ENCODE results near the gene NRCAM. TPM values are rescaled to one million over a fixed set of nuclear protein-coding genes. Genes with fewer than 3 reads are reported as not detected.

Gene NRCAM
- total RNA-seq, 4 donors from 2014 or later: 1.3 to 4.7 (median 2.2) TPM

DNA sequence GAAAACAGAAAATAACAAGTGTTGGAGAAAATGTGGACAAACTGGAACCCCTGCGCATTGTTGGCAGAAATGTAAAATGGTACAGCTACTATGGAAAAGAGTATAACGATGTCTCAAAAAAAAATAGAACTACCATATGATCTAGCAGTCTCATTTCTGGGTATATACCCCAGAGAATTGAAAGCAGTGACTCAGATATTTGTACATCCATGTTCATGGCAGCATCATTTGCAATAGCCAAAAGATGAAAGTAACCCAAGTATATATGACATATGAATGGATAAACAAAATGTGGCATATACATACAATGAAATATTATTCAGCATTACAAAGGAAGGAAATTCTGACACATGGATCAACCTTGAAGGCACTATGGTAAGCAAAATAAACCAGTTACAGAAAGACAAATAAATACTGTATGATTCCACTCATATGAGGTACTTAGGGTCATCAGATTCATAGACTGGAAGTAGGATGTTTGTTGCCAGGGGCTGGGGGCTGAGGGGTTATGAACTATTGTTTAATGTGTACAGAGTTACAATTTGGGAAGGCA is 4.9 kb downstream of the NRCAM start:
- no peak for ATAC-seq
- Histone ChIP-seq H3K4me1 (peaks cover 0 to 20% (median 11%) of the 10 kb centered on the region in 3 donors), H3K4me3 (no peak overlapping the region), H3K27me3 (peaks cover 32% of the 10 kb centered on the region), H3K36me3 (no peaks in the 10 kb centered on the region), H3K27ac (no peak overlapping the region), H3K9me3 (no peaks in the 10 kb centered on the region)
- TF ChIP-seq, protein P1, sequence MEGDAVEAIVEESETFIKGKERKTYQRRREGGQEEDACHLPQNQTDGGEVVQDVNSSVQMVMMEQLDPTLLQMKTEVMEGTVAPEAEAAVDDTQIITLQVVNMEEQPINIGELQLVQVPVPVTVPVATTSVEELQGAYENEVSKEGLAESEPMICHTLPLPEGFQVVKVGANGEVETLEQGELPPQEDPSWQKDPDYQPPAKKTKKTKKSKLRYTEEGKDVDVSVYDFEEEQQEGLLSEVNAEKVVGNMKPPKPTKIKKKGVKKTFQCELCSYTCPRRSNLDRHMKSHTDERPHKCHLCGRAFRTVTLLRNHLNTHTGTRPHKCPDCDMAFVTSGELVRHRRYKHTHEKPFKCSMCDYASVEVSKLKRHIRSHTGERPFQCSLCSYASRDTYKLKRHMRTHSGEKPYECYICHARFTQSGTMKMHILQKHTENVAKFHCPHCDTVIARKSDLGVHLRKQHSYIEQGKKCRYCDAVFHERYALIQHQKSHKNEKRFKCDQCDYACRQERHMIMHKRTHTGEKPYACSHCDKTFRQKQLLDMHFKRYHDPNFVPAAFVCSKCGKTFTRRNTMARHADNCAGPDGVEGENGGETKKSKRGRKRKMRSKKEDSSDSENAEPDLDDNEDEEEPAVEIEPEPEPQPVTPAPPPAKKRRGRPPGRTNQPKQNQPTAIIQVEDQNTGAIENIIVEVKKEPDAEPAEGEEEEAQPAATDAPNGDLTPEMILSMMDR (IDR thresholded peaks at IDR 0.05): no peak
- no peak for TF ChIP-seq POLR2A (IDR thresholded peaks at IDR 0.05)
- no peak for TF ChIP-seq POLR2AphosphoS5 (IDR thresholded peaks at IDR 0.05)
- TF ChIP-seq EP300 (IDR thresholded peaks at IDR 0.05): no peak
- 82 to 94% methylated on average over 2 of the region's 2 CpGs for WGBS, 2 donors (ENCODE audit: low coverage in 1 of 2)

DNA sequence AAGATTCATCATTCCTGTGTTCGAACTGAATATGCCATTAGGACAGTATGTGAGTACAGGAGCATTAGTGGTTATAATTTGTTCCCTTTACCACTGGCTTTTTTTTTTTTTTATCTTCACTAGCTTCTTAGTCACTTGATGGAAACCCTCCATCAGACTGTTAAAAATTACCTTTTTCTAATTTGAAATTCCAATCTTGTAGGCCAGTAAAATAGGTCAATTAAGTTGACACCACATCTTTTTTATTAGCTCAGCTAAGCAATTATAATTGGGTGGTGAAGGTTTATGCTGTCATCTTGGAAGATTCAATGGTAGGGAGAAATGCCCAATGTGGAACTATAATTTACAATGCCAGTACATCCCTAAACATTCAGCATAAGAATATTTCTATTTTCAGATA is 6.1 kb downstream of the NRCAM start:
- 88 to 100% methylated on average over 1 of the region's 1 CpG for WGBS, 2 donors (ENCODE audit: low coverage in 1 of 2)
- no peaks in the 10 kb centered on the region for H3K9me3 ChIP-seq
- TF ChIP-seq POLR2A (IDR thresholded peaks at IDR 0.05) (no peak), EP300 (IDR thresholded peaks at IDR 0.05) (no peak), POLR2AphosphoS5 (IDR thresholded peaks at IDR 0.05) (no peak)
- TF ChIP-seq, protein P1 (IDR thresholded peaks at IDR 0.05): no peak
- peaks cover 0 to 8% (median 2%) of the 10 kb centered on the region in 3 donors for H3K4me1 ChIP-seq
- H3K4me3 ChIP-seq: no peak overlapping the region
- peaks cover 20% of the 10 kb centered on the region for H3K27me3 ChIP-seq
- no peak overlapping the region for H3K27ac ChIP-seq
- no peaks in the 10 kb centered on the region for H3K36me3 ChIP-seq
- no peak for ATAC-seq

DNA sequence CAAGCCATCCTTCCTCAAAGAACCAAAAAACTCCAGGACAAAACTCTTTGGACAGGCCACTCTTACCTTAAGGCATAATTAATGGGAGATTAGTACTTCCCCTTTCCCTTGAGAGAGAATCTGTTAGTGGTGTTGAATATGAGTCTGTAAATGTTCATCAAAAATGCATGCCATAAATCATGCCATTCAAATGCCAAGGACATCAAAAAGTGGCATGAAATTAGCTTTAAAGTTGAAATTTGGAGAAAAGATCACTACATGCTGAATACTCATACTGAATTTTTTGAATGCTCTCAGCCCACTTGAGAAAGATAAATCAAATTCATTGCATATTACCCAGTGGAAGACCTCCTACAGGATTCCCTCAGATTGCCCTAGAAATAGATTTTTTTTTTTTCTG is 6.7 kb downstream of the NRCAM start:
- peaks cover 0 to 1% (median 0%) of the 10 kb centered on the region in 3 donors for H3K4me1 ChIP-seq
- peaks cover 14% of the 10 kb centered on the region for H3K27me3 ChIP-seq
- H3K9me3 ChIP-seq: no peaks in the 10 kb centered on the region
- TF ChIP-seq, protein P1 (IDR thresholded peaks at IDR 0.05): no peak
- no peak for TF ChIP-seq POLR2A (IDR thresholded peaks at IDR 0.05)
- no peak for TF ChIP-seq POLR2AphosphoS5 (IDR thresholded peaks at IDR 0.05)
- no peak for TF ChIP-seq EP300 (IDR thresholded peaks at IDR 0.05)
- H3K4me3 ChIP-seq: no peak overlapping the region
- no peak overlapping the region for H3K27ac ChIP-seq
- no peaks in the 10 kb centered on the region for H3K36me3 ChIP-seq
- no peak for ATAC-seq

DNA sequence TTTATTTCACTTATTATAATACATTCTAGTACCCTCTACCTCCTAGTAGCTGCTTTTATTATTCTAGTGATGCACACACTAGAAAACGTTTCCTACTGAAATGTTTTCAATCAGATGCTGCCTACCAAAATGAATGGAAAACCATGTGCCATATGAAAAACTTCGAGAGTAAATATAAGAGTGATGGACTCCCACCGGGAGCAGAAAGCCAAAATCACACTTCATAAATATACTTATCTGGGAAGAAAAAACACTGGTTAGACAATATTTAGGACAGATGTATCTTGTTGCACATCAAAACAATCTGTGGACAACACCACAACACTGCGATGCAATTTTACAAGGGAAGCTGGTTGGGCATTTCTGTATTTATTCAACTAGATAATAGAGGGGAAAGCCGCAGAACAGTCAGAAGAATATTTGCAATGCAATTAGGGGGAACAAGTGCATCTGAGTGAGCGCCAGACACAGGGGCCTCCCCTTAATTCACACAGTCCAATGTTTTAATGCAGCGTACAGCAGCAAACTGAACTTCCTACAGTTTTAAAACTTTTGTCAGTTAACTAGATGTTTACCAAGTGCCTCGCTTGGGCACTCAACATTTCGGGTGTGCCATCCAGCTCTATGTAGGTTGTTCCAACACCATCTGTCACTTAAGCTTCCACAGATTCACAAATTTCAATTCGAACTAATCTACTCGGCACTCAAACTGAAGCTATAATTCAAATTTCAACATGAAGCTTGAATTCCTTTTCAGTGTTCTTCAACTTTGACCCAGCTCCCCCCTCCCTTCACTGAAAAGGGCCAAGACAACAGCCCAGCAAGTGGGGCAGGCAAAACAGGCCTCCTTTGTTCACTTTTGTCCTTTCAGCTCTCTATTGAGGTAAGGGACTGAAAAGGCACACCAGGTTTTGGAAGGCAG is 7.4 kb downstream of the NRCAM start:
- Histone ChIP-seq H3K27me3 (peaks cover 9% of the 10 kb centered on the region), H3K36me3 (no peaks in the 10 kb centered on the region), H3K4me3 (no peak overlapping the region), H3K4me1 (no peaks in the 10 kb centered on the region), H3K27ac (no peak overlapping the region), H3K9me3 (no peaks in the 10 kb centered on the region)
- no peak for TF ChIP-seq POLR2A (IDR thresholded peaks at IDR 0.05)
- TF ChIP-seq, protein P1 (IDR thresholded peaks at IDR 0.05): no peak
- no peak for TF ChIP-seq EP300 (IDR thresholded peaks at IDR 0.05)
- no peak for TF ChIP-seq POLR2AphosphoS5 (IDR thresholded peaks at IDR 0.05)
- WGBS, 2 donors (ENCODE audit: low coverage in 1 of 2): 59 to 71% methylated on average over 9 to 11 of the region's 11 CpGs
- ATAC-seq: no peak

Data from gastroesophageal sphincter (tissue), 4 donors.